Transverse colon (tissue), 4 donors: ENCODE measurements around the gene TLK2. TPM values are rescaled to one million over a fixed set of nuclear protein-coding genes. Genes with fewer than 3 reads are reported as not detected.
A peak's percentile ranks its signal among the peaks of the same experiment; 100 is the strongest.
"Not testable (repeated sequence)": the region's sequence is repeated elsewhere in the genome, so short reads cannot be mapped to it uniquely, and the experiment has no call there.

Experiments
- DNase-seq: peaks from one replicate; pipeline ENCODE4 v3.0.0-alpha.2; 2019
- H3K27ac ChIP-seq, 4 donors: fragments of 200-600 bp; sonication (generic); 2 replicates each; pipeline ENCODE4 v1.5.1; 2016 to 2018; ENCODE audit warnings: inconsistent platforms in 4 of 4
- H3K27me3 ChIP-seq: fragments of 200-600 bp; sonication (generic); 2 replicates; pipeline ENCODE4 v1.5.1; 2017; ENCODE audit warnings: inconsistent platforms
- H3K36me3 ChIP-seq, 4 donors: fragments of 200-600 bp; sonication (generic); 2 replicates each; pipeline ENCODE4 v1.5.1; 2017 to 2019; ENCODE audit warnings: inconsistent platforms in 4 of 4
- H3K4me1 ChIP-seq, 4 donors: fragments of 200-600 bp; sonication (generic); 2 replicates each; pipeline ENCODE4 v1.5.1; 2017 to 2020; ENCODE audit warnings: inconsistent platforms in 4 of 4
- H3K4me3 ChIP-seq, 4 donors: fragments of 200-600 bp; sonication (generic); 1 replicate in 1 of 4; 2 replicates in 3 of 4; pipeline versions ENCODE4 v1.5.1 to v1.6.1; 2017 to 2019; ENCODE audit warnings: inconsistent platforms in 4 of 4
- H3K9me3 ChIP-seq, 2 donors: fragments of 200-600 bp; sonication (generic); 2 replicates each; pipeline ENCODE4 v1.5.1; 2017 to 2019; ENCODE audit warnings: inconsistent platforms in 2 of 2
- EP300 ChIP-seq: sonication (generic); formaldehyde crosslinking; IDR thresholded peaks from one replicate; pipeline ENCODE4 v1.6.1; 2017; ENCODE audit warnings: antibody characterized with exemption, low read depth
- POLR2A ChIP-seq: fragments of 450-650 bp; IDR thresholded peaks from one replicate; pipeline ENCODE4 v1.6.1; 2016; ENCODE audit warnings: antibody characterized with exemption, mild to moderate bottlenecking, moderate library complexity
- POLR2AphosphoS5 ChIP-seq, 3 donors: sonication (generic); formaldehyde crosslinking; IDR thresholded peaks; one replicate each; pipeline ENCODE4 v1.6.1; 2016; ENCODE audit warnings: antibody characterized with exemption in 3 of 3
- WGBS, 2 donors: methylation state at CpG; one replicate each; pipeline ENCODE4 v1.1.5; 2018; ENCODE audit warnings: low coverage in 1 of 2; 5-methylcytosine and 5-hydroxymethylcytosine counted together
- in situ Hi-C, 4 donors: fragments of 200-750 bp; cut with MboI; loops; one replicate each; pipeline versions ENCODE4 v1.15.0 to v1.15.1; 2017; ENCODE audit warnings: low sequenced_read_pairs in 3 of 4, low pct_ligation_motif_present in 1 of 4, low pct_unique_long_range_greater_than_20kb in 1 of 4
- intact Hi-C: fragments of 100-400 bp; cut with DNase I; formaldehyde crosslinking; loops from one replicate; pipeline ENCODE4 v1.15.1; 2023; ENCODE audit warnings: low total_unique reads
- total RNA-seq, 4 donors: library from RNA; depleted of rRNA; stranded (reverse); fragments of >200 nt; gene quantifications; one replicate each; pipeline ENCODE4 v1.1.0, GENCODE V29; 2016
- TF ChIP-seq, protein P1 (sequence below), 5 experiments: fragments of 200-600 bp in 3 of 5; fragments of 450-650 bp in 2 of 5; sonication (generic) in 3 of 5; IDR thresholded peaks; 1 replicate in 2 of 5; 2 replicates in 3 of 5; pipeline ENCODE4 v1.5.1; 2016 to 2017; ENCODE audit warnings: antibody characterized with exemption in 5 of 5, inconsistent platforms in 3 of 5, mild to moderate bottlenecking in 2 of 5, moderate library complexity in 1 of 5

TLK2 gene
- total RNA-seq, 4 donors from 2014 or later = 36.6 to 146 (median 46.7) TPM

DNA sequence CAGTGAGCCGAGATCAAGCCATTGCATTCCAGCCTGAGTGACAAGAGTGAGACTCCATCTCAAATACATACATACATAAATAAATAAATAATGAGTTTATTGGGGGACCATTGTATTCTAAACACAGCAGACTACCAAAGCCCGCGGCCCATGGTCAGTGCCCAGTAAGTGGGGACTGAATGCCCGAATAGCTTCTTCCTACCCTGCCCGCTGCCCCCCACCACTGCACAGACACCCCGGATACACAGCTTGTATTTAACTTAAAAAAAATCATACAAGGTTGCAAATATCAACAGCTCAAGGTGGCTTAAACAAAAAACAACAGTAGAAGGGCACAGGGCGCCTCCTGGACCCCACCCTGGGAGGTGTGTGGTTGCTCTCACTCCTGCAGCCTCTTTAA is 22.6 kb upstream of the TLK2 start:
- WGBS, 2 donors = 89 to 96% methylated on average over 5 to 7 of the region's 7 CpGs
- intact Hi-C loops = no loop called here
- Histone ChIP-seq H3K4me3 (no peak overlapping the region), H3K36me3 (no peaks in the 10 kb centered on the region), H3K9me3 (no peaks in the 10 kb centered on the region), H3K27me3 (no peaks in the 10 kb centered on the region), H3K27ac (no peak overlapping the region), H3K4me1 (no peaks in the 10 kb centered on the region)
- in situ Hi-C loops = no loop called here
- TF ChIP-seq, protein P1, sequence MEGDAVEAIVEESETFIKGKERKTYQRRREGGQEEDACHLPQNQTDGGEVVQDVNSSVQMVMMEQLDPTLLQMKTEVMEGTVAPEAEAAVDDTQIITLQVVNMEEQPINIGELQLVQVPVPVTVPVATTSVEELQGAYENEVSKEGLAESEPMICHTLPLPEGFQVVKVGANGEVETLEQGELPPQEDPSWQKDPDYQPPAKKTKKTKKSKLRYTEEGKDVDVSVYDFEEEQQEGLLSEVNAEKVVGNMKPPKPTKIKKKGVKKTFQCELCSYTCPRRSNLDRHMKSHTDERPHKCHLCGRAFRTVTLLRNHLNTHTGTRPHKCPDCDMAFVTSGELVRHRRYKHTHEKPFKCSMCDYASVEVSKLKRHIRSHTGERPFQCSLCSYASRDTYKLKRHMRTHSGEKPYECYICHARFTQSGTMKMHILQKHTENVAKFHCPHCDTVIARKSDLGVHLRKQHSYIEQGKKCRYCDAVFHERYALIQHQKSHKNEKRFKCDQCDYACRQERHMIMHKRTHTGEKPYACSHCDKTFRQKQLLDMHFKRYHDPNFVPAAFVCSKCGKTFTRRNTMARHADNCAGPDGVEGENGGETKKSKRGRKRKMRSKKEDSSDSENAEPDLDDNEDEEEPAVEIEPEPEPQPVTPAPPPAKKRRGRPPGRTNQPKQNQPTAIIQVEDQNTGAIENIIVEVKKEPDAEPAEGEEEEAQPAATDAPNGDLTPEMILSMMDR (IDR thresholded peaks at IDR 0.05) = no peak
- TF ChIP-seq POLR2AphosphoS5 (IDR thresholded peaks at IDR 0.05) (no peak), EP300 (no peak), POLR2A (no peak)
- DNase-seq = no peak

DNA sequence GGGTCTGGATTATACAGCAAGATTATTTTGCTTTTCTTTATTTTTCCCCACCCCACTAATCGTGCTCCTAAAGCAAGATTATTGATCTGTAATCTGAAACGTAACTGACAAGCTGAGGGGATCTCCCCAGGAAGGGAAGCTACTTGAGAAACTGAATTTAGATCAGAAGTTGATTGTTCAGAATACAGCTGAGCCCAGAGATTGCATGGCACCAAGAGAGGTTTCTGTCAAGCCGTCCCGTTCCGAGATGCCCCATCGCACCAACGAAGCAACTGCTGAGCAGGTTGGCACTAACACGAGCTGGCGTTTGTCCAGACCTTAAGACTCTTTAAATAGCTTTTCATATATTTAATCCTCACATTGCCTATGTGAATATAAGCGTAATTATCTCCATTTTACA is 20.1 kb upstream of the TLK2 start:
- DNase-seq, H3K36me3 ChIP-seq, in situ Hi-C loops, H3K27ac ChIP-seq, intact Hi-C loops, H3K4me1 ChIP-seq, H3K4me3 ChIP-seq, H3K27me3 ChIP-seq, H3K9me3 ChIP-seq: not testable (repeated sequence)
- 66 to 71% methylated on average over 9 to 10 of the region's 10 CpGs for WGBS, 2 donors

DNA sequence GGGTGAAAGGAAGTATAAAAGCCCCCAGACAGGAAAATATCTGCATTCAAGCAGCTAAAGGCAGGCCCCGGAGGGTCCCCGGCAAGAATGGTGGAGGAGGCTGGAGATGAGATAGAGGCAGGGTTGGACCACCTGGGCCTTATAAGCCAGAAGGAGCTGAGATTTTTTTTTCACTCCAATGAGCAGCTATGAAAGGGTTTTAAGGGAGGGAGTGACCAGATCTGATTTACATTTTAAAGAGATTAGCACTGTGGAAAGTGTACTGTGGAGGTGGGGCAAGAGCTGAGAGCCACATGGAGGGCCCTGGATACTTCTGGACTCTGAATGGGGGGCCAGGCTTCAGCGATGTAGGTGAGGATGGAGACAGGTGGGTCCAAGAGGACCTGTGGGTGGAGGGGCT is 14.2 kb upstream of the TLK2 start:
- H3K36me3 ChIP-seq, H3K27ac ChIP-seq, H3K4me3 ChIP-seq, H3K4me1 ChIP-seq, H3K9me3 ChIP-seq, DNase-seq, in situ Hi-C loops, H3K27me3 ChIP-seq, intact Hi-C loops: not testable (repeated sequence)
- WGBS, 2 donors = 83 to 89% methylated on average over 3 of the region's 3 CpGs

DNA sequence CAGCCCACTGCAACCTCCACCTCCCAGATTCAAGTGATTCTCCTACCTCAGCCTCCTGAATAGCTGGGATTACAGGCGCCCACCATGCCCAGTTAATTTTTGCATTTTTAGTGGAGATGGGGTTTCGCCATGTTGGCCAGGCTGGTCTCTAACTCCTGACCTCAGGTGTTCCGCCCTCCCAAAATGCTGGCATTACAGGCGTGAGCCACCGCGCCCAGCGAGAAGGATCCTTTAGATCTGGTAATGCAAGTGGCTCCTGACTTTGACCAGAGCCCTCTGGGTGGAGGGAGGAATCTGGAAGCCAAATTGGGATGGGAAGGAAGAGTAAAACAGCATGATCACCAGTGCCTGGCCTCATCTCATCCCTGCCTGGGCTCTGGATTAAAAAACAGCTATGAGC is 13.4 kb upstream of the TLK2 start:
- DNase-seq, H3K4me3 ChIP-seq, H3K36me3 ChIP-seq, H3K27me3 ChIP-seq, H3K27ac ChIP-seq, in situ Hi-C loops, intact Hi-C loops, H3K4me1 ChIP-seq, H3K9me3 ChIP-seq: not testable (repeated sequence)
- WGBS, 2 donors = 97 to 100% methylated on average over 7 of the region's 7 CpGs

DNA sequence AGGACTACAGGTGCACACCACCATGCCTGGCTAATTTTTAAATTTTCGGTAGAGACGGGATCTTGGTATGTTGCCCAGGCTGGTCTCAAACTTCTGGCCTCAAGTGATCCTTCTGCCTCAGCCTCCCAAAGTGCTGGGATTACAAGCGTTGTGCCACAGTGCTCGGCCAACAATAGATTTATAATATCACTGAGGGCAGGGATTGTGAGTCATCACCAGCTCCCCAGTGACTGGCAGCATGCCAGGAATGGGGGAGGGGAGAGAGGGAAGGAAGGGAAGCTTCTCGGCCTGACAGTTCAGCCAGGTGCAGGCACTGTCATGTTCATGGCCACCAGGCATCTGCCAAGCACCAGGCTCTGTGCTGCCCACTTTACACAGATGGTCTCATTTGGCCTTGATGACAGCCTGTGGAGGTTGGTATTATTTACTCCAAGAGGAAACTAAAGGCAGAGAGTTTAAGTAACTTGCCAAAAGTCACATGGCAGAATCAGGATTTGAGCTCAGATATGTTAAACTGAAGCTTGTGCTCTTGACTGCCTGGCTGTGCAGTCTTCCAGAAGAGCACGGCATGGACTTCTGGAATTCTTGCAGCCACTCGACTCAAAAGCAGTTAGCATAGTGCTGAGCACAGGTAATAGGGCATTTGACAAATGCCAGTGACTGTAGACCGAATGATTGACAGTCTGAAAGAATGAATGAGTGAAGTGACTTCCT is 7.8 kb upstream of the TLK2 start:
- H3K36me3 ChIP-seq, in situ Hi-C loops, H3K4me3 ChIP-seq, H3K9me3 ChIP-seq, intact Hi-C loops, H3K27me3 ChIP-seq: not testable (repeated sequence)
- peak in 2 of 3 donors; percentile 82 to 88 for TF ChIP-seq POLR2AphosphoS5 (IDR thresholded peaks at IDR 0.05)
- peak overlapping the region; percentile 63 to 81 (median 78) for H3K27ac ChIP-seq
- peak; percentile 95 for DNase-seq
- H3K4me1 ChIP-seq = peaks cover 0 to 32% (median 15%) of the 10 kb centered on the region in 4 donors
- WGBS, 2 donors = 30% methylated on average over 6 of the region's 8 CpGs; no CpG with 5 or more reads in 1 of the 2 donors

DNA sequence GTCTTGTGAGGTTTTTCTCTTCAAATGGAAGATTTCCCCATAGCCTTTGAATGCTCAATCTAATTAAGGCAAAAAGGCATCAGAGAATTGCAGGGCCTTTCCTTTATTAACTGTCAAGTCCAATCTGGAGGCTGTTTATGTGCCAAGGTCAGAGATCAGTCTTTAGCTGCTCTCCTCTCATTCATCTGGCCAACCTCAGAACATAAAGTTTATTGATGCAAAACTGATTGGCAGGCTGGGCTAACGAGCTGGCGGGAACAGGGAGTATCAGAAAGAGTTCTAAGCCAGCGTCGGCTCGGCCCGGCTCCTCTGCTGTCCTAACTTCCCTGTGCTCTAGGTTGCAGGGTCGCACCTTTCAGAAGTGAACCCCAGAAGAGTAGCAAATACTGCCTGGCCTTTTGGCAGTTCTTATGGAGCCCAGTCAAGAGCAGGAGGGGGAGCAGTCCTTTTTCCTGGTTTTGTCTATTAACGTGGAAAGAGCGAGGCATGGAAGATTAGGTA is 7.2 kb upstream of the TLK2 start:
- intact Hi-C loops, H3K36me3 ChIP-seq, DNase-seq, H3K4me3 ChIP-seq, in situ Hi-C loops, H3K27me3 ChIP-seq, H3K9me3 ChIP-seq: not testable (repeated sequence)
- 17 to 52% methylated on average over 1 to 9 of the region's 9 CpGs for WGBS, 2 donors
- Histone ChIP-seq H3K27ac (peak overlapping the region; percentile 63 to 81 (median 78)), H3K4me1 (peaks cover 0 to 32% (median 15%) of the 10 kb centered on the region in 4 donors)

DNA sequence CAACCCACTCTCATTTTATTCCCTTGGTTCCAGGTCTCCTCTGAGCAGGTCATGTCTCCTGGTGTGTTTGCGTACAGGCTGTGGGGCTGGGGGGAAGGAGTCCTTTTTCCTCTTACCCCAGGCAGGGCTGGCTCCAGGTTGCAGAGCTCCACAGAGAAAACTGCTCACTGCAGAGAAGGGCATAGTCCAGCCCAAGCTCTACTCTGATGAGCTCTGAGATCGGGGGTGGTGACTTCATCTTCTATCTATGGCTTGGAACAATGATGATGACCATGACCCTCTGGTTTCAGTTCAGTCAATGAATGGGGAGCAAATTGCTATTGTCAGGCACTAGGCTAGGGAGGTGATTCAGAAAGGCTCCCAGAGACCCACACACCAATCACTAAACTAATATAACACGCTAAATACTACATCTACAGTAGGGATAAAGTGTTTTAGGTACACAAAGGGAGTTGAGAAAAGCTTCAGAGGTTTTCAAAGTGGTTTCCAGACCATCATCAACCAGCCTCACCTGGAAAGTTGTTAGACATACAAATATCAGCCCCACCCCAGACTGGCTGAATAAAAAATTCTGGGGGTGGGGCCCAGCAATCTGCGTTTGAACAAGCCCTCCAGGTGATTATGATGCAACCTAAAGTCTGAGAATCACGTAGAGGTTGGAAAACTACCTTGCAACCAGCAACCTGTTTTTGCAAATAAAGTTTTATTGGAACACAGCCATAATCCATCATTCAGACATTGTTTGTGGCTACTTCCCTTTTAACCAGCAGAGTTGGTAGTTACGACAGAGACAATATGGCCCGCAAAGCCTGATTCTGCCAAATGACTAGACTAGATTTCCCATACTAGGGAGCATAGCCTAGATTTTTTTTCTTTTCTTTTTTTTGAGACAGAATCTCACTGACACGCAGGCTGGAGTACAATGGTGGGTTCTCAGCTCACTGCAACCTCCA is 5.3 kb upstream of the TLK2 start:
- in situ Hi-C loops, H3K9me3 ChIP-seq, intact Hi-C loops, H3K36me3 ChIP-seq, H3K27me3 ChIP-seq, H3K4me3 ChIP-seq: not testable (repeated sequence)
- 73 to 81% methylated on average over 4 to 8 of the region's 8 CpGs for WGBS, 2 donors
- Histone ChIP-seq H3K4me1 (peaks cover 3 to 40% (median 24%) of the 10 kb centered on the region in 4 donors), H3K27ac (peak overlapping the region; percentile 3 to 63 (median 34))
- peak; percentile 40 for DNase-seq

DNA sequence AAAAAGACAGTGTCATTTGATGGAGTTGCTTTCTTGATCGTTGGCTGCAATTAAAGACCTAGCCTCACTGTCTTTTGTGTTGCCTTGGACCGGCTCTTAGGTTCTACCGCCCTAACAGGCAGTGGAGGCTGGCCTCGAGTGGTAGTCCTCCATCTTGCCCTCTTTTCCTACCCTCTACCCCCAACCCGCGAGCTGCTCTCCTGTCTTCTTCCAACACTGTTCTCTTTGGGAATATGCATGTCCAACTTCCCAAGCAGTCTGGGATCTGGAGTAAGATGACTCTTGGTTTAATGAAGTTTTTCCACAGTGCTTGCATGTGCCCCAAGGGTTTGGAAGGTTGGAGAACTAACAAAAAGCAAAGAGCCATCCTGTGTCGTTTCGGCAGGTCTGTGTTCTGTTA is 1.5 kb upstream of the TLK2 start:
- Histone ChIP-seq H3K4me1 (peaks cover 10 to 41% (median 25%) of the 10 kb centered on the region in 4 donors), H3K36me3 (peaks cover 0 to 10% (median 2%) of the 10 kb centered on the region in 4 donors), H3K4me3 (peak overlapping the region in 1 of 4 donors; percentile 81), H3K27ac (peak overlapping the region; percentile 93 to 100 (median 98))
- intact Hi-C loops, H3K27me3 ChIP-seq, DNase-seq, in situ Hi-C loops, H3K9me3 ChIP-seq: not testable (repeated sequence)
- 91 to 100% methylated on average over 1 to 8 of the region's 8 CpGs for WGBS, 2 donors
